ENCODE measurements around the gene SUFU.

- no peak for TF ChIP-seq YY1 (IDR thresholded peaks at IDR 0.05; ENCODE audit: insufficient read depth, insufficient read length)
- TF ChIP-seq ZNF274 (IDR thresholded peaks at IDR 0.05; ENCODE audit: low read depth, low read length), result no peak
- no peak for TF ChIP-seq SUZ12 (IDR thresholded peaks at IDR 0.05; ENCODE audit: extremely low read depth, insufficient read depth, insufficient read length)
Measured at GRCh38 chr10:102665904-102666509, 162.2 kb downstream of the SUFU start.
